ENCODE measurements around the gene CHMP3. TPM values are rescaled to one million over a fixed set of nuclear protein-coding genes. Genes with fewer than 3 reads are reported as not detected.

Gene CHMP3
- polyA plus RNA-seq, 1 of the 3 experiments (the other 2 are of a cell fraction) = 75.3 TPM

GRCh38 chr2:86521922-86522321 is 41.3 kb downstream of the CHMP3 start:
- H3K9ac ChIP-seq = no peak overlapping the region
- no peak for DNase-seq
- no peak overlapping the region for H3K27ac ChIP-seq (ENCODE audit: low read depth in 2 of 2, low read length in 1 of 2)
- no peaks in the 10 kb centered on the region for H3K9me3 ChIP-seq
- no peaks in the 10 kb centered on the region; the same call in 1 of the 2 replicates for H3K79me2 ChIP-seq (ENCODE audit: insufficient read depth)
- H3K4me2 ChIP-seq = no peak overlapping the region
- no peaks in the 10 kb centered on the region for H4K20me1 ChIP-seq (ENCODE audit: insufficient read depth)
- 100% methylated on average over 1 of the region's 1 CpG for WGBS (ENCODE audit: low lambda C conversion rate)
- ChIA-PET CTCF (no interaction called here), POLR2A (no interaction called here)
- no peaks in the 10 kb centered on the region; a peak in 1 of 4 replicates for H3K4me1 ChIP-seq (ENCODE audit: control insufficient read depth in 1 of 2, insufficient read depth in 2 of 2, low read depth in 1 of 2, low read length in 1 of 2)
- no peak overlapping the region for H3K4me3 ChIP-seq (ENCODE audit: low read depth in 2 of 2, low read length in 1 of 2)
- H3K27me3 ChIP-seq (ENCODE audit: insufficient read depth) = no peaks in the 10 kb centered on the region
- H3K9me2 ChIP-seq = no peaks in the 10 kb centered on the region
- H2AFZ ChIP-seq (ENCODE audit: low read depth) = no peak overlapping the region
- H3K36me3 ChIP-seq (replicated peaks in 1 of 2; ENCODE audit: control insufficient read depth in 1 of 2, insufficient read depth in 2 of 2, low read length in 1 of 2) = peaks cover 13 to 25% of the 10 kb centered on the region in 2 experiments
- no peaks in the 10 kb centered on the region for H3F3A ChIP-seq (replicated peaks; ENCODE audit: insufficient read depth)
- TF ChIP-seq SMC3 (IDR thresholded peaks at IDR 0.05; ENCODE audit: low read depth, low read length) (no peak), RCOR1 (IDR thresholded peaks at IDR 0.05; ENCODE audit: low read length) (no peak), USF2 (IDR thresholded peaks at IDR 0.05; ENCODE audit: borderline replicate concordance, low read depth, low read length) (no peak), EZH2phosphoT487 (IDR thresholded peaks at IDR 0.05; ENCODE audit: borderline replicate concordance, low read depth) (no peak), ELF1 (IDR thresholded peaks at IDR 0.05) (no peak), FOSL2 (IDR thresholded peaks at IDR 0.05; ENCODE audit: borderline replicate concordance, low read depth) (no peak), CHD2 (IDR thresholded peaks at IDR 0.05; ENCODE audit: low read length, partially characterized antibody) (no peak), TAF1 (IDR thresholded peaks at IDR 0.05; ENCODE audit: borderline replicate concordance, low read depth, low read length) (no peak), POLR2AphosphoS5 (IDR thresholded peaks at IDR 0.05; ENCODE audit: low read depth, low read length) (no peak), EP300 (IDR thresholded peaks at IDR 0.05; ENCODE audit: borderline replicate concordance in 1 of 2, low read depth in 1 of 2, low read length in 1 of 2) (no peak), NRF1 (IDR thresholded peaks at IDR 0.05; ENCODE audit: low read depth, low read length) (no peak), MEF2A (IDR thresholded peaks at IDR 0.05; ENCODE audit: borderline replicate concordance, low read depth) (no peak)
- TF ChIP-seq, protein P1, sequence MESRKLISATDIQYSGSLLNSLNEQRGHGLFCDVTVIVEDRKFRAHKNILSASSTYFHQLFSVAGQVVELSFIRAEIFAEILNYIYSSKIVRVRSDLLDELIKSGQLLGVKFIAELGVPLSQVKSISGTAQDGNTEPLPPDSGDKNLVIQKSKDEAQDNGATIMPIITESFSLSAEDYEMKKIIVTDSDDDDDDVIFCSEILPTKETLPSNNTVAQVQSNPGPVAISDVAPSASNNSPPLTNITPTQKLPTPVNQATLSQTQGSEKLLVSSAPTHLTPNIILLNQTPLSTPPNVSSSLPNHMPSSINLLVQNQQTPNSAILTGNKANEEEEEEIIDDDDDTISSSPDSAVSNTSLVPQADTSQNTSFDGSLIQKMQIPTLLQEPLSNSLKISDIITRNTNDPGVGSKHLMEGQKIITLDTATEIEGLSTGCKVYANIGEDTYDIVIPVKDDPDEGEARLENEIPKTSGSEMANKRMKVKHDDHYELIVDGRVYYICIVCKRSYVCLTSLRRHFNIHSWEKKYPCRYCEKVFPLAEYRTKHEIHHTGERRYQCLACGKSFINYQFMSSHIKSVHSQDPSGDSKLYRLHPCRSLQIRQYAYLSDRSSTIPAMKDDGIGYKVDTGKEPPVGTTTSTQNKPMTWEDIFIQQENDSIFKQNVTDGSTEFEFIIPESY (IDR thresholded peaks at IDR 0.05; ENCODE audit: borderline replicate concordance, low read depth) = no peak
- TF ChIP-seq, protein P2, sequence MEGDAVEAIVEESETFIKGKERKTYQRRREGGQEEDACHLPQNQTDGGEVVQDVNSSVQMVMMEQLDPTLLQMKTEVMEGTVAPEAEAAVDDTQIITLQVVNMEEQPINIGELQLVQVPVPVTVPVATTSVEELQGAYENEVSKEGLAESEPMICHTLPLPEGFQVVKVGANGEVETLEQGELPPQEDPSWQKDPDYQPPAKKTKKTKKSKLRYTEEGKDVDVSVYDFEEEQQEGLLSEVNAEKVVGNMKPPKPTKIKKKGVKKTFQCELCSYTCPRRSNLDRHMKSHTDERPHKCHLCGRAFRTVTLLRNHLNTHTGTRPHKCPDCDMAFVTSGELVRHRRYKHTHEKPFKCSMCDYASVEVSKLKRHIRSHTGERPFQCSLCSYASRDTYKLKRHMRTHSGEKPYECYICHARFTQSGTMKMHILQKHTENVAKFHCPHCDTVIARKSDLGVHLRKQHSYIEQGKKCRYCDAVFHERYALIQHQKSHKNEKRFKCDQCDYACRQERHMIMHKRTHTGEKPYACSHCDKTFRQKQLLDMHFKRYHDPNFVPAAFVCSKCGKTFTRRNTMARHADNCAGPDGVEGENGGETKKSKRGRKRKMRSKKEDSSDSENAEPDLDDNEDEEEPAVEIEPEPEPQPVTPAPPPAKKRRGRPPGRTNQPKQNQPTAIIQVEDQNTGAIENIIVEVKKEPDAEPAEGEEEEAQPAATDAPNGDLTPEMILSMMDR (IDR thresholded peaks at IDR 0.05) = no peak
